Measurements from ENCODE around the gene PDLIM5. TPM values are rescaled to one million over a fixed set of nuclear protein-coding genes. Genes with fewer than 3 reads are reported as not detected.

The PDLIM5 gene
- total RNA-seq, 4 donors from 2014 or later, result 77.7 to 128 (median 109) TPM

DNA sequence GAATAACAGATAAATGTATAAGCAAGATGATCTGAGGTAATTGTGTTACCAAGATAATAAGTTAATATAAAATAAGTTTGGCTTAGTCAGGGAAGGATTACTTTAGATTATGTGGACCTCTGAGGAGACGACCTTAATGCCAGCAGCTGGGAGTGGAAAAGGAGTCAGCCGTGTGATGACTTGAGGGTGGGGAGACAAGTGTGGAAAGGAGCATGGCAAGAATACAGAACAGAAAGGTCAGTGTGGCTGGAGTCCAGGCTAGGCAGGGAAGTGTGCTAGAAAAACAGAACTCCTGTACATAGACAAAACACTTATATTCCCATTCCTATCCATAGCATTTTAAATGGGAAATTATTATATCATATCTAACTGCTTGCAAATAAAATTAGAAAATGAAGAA lies 138.8 kb downstream of the PDLIM5 start:
- 61 to 70% methylated on average over 2 of the region's 2 CpGs for WGBS, 2 donors
- H3K27me3 ChIP-seq, result no peaks in the 10 kb centered on the region
- TF ChIP-seq, protein P1, sequence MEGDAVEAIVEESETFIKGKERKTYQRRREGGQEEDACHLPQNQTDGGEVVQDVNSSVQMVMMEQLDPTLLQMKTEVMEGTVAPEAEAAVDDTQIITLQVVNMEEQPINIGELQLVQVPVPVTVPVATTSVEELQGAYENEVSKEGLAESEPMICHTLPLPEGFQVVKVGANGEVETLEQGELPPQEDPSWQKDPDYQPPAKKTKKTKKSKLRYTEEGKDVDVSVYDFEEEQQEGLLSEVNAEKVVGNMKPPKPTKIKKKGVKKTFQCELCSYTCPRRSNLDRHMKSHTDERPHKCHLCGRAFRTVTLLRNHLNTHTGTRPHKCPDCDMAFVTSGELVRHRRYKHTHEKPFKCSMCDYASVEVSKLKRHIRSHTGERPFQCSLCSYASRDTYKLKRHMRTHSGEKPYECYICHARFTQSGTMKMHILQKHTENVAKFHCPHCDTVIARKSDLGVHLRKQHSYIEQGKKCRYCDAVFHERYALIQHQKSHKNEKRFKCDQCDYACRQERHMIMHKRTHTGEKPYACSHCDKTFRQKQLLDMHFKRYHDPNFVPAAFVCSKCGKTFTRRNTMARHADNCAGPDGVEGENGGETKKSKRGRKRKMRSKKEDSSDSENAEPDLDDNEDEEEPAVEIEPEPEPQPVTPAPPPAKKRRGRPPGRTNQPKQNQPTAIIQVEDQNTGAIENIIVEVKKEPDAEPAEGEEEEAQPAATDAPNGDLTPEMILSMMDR (IDR thresholded peaks at IDR 0.05), result no peak
- TF ChIP-seq POLR2A (IDR thresholded peaks at IDR 0.05), result no peak
- H3K9me3 ChIP-seq, result no peaks in the 10 kb centered on the region
- H3K4me3 ChIP-seq (replicated peaks in 1 of 3), result no peak overlapping the region
- intact Hi-C loops (cut with DNase I), result no loop called here
- no peak for DNase-seq
- peaks cover 0 to 7% of the 10 kb centered on the region in 2 donors for H3K4me1 ChIP-seq
- no peak overlapping the region for H3K27ac ChIP-seq
- peaks cover 0 to 2% of the 10 kb centered on the region in 2 donors for H3K36me3 ChIP-seq

DNA sequence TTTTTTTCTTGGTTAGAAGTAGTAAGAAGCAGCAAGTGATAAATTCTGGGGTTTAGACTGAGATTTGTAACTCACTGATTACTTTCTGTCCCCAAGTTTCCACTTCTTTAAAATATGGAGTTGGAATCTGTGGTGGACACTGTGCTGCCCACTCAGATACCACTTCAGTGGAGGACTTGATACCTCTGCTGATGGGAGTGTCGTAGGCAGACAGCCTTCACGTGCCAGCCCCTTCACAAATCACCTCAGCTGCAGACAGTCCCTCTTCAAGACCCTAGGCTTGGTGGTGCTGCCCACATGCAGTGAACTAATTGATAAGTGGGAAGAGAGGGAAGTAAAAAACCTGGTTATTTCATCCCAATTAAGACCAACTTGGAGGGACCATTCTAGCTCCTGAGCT lies 139.5 kb downstream of the PDLIM5 start:
- 78 to 89% methylated on average over 2 of the region's 2 CpGs for WGBS, 2 donors
- Histone ChIP-seq H3K4me1 (peaks cover 0 to 7% of the 10 kb centered on the region in 2 donors), H3K36me3 (peaks cover 0 to 2% of the 10 kb centered on the region in 2 donors), H3K27me3 (no peaks in the 10 kb centered on the region), H3K9me3 (no peaks in the 10 kb centered on the region), H3K4me3 (replicated peaks in 1 of 3) (no peak overlapping the region), H3K27ac (no peak overlapping the region)
- TF ChIP-seq, protein P1 (IDR thresholded peaks at IDR 0.05), result no peak
- TF ChIP-seq POLR2A (IDR thresholded peaks at IDR 0.05), result no peak
- no peak for DNase-seq
- intact Hi-C loops (cut with DNase I), result no loop called here

DNA sequence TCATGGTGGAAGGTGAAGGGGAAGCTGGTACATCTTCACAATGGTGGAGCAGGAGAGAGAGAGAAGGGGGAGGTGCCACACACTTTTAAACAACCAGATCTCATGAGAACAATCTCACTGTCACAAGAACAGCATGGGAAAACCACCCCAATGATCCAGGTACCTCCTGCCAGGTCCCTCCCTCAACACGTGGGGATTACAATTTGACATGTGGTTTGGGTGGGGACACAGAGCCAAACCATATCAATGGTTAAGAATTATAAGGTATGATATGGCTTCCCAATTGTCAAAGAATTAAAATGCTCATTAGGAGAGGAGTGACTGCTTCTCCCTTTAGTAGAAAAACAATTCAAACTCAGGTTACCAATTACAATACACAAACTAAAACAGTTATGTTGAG lies 143.3 kb downstream of the PDLIM5 start:
- Histone ChIP-seq H3K27ac (no peak overlapping the region), H3K4me3 (replicated peaks in 1 of 3) (no peak overlapping the region), H3K9me3 (no peaks in the 10 kb centered on the region), H3K36me3 (no peaks in the 10 kb centered on the region), H3K27me3 (no peaks in the 10 kb centered on the region), H3K4me1 (peaks cover 0 to 4% of the 10 kb centered on the region in 2 donors)
- TF ChIP-seq POLR2A (IDR thresholded peaks at IDR 0.05), result no peak
- TF ChIP-seq, protein P1 (IDR thresholded peaks at IDR 0.05), result no peak
- intact Hi-C loops (cut with DNase I), result loop anchor here (5.0 kb wide), 1 partner anchor 188 kb away; no protein-coding TSS in a partner anchor
- no peak for DNase-seq
- WGBS, 2 donors, result 69 to 73% methylated on average over 1 of the region's 1 CpG

DNA sequence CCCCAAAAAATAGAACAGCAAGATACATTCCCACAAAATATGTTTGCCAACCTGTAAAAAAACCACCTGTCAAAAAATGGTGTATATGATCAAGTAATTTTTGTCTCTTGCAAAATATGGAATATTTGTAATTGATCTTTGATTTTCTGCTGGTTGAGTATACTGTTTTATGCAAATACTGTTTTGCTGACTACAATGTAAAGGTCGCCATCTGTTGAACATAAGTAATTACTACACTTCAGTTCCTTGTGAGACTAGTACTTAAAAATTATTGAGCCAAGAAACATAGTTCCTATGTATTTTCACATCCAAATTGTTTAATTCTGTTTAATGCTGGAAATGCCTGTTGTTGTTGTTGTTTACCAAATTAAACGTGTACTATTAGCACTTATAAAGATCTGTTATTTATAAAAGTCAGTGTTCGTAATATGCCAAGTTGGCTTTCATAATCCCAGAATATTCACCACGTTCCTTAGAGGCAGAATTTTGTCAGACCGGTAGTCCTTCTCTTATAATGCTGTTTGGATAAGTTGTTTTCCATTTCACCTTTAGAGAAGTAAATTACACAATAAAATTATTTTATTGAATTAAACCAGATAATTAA lies 144.2 kb downstream of the PDLIM5 start:
- no peak for DNase-seq
- intact Hi-C loops (cut with DNase I), result loop anchor here (5.0 kb wide), 1 partner anchor 189 kb away; no protein-coding TSS in a partner anchor
- H3K9me3 ChIP-seq, result no peaks in the 10 kb centered on the region
- TF ChIP-seq POLR2A (IDR thresholded peaks at IDR 0.05), result no peak
- TF ChIP-seq, protein P1 (IDR thresholded peaks at IDR 0.05), result peak; percentile 11 to 85 (median 57)
- H3K27ac ChIP-seq, result no peak overlapping the region
- no peaks in the 10 kb centered on the region for H3K4me1 ChIP-seq
- 60 to 61% methylated on average over 5 of the region's 5 CpGs for WGBS, 2 donors
- no peak overlapping the region for H3K4me3 ChIP-seq (replicated peaks in 1 of 3)
- H3K27me3 ChIP-seq, result no peaks in the 10 kb centered on the region
- no peaks in the 10 kb centered on the region for H3K36me3 ChIP-seq

DNA sequence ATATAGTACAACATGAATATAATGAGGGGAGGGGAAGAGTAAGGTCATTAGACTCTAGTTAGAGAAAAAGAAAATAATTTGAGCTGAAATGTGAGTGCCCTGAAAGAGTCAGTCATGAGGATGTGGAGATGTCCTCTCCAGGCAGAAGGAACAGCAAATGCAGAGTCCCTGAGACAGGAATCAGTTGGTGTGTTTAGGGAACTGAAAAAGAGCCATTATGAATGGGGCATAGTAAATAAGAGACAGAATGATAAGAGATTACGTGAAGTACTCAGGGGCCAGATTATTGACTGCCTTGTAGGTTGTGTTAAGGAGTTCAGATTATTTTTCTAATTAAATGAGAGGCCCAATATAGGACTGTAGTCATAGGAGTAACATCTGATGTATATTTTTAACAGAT lies 147.0 kb downstream of the PDLIM5 start:
- no peak overlapping the region for H3K27ac ChIP-seq
- 94 to 100% methylated on average over 1 of the region's 1 CpG for WGBS, 2 donors
- H3K9me3 ChIP-seq, result no peaks in the 10 kb centered on the region
- H3K4me3 ChIP-seq (replicated peaks in 1 of 3), result no peak overlapping the region
- no peak for TF ChIP-seq POLR2A (IDR thresholded peaks at IDR 0.05)
- TF ChIP-seq, protein P1 (IDR thresholded peaks at IDR 0.05), result no peak
- no peaks in the 10 kb centered on the region for H3K4me1 ChIP-seq
- intact Hi-C loops (cut with DNase I), result loop anchor here (5.0 kb wide), 1 partner anchor 191 kb away; no protein-coding TSS in a partner anchor
- no peak for DNase-seq
- no peaks in the 10 kb centered on the region for H3K36me3 ChIP-seq
- H3K27me3 ChIP-seq, result no peaks in the 10 kb centered on the region

Data from thyroid gland (tissue), 4 donors.